Subcutaneous abdominal adipose tissue (tissue), 5 donors: ENCODE results near the gene ATP11C.
"Not testable (repeated sequence)": the region's sequence is repeated elsewhere in the genome, so short reads cannot be mapped to it uniquely, and the experiment has no call there.

Experiments
- H3K27ac ChIP-seq: one replicate; pipeline ENCODE4 v1.7.0; 2013; ENCODE audit warnings: low read depth, mild to moderate bottlenecking, inconsistent platforms, low read length, moderate library complexity
- H3K27me3 ChIP-seq, 5 donors: one replicate each; pipeline ENCODE4 v1.7.0; 2013; ENCODE audit warnings: low read length in 5 of 5, inconsistent platforms in 1 of 5; ENCODE audit not compliant: control insufficient read depth in 5 of 5, insufficient read depth in 4 of 5
- H3K36me3 ChIP-seq, 5 donors: one replicate each; pipeline ENCODE4 v1.7.0; 2013; ENCODE audit warnings: low read length in 5 of 5; ENCODE audit not compliant: control insufficient read depth in 5 of 5, insufficient read depth in 5 of 5
- H3K4me1 ChIP-seq, 5 donors: one replicate each; pipeline ENCODE4 v1.7.0; 2013; ENCODE audit warnings: low read length in 5 of 5, mild to moderate bottlenecking in 3 of 5, moderate library complexity in 1 of 5; ENCODE audit not compliant: control insufficient read depth in 5 of 5, insufficient read depth in 5 of 5
- H3K4me3 ChIP-seq, 5 donors: one replicate each; pipeline ENCODE4 v1.7.0; 2013; ENCODE audit warnings: low read length in 5 of 5, low read depth in 1 of 5
- H3K9ac ChIP-seq, 5 donors: one replicate each; pipeline ENCODE4 v1.7.0; 2013; ENCODE audit warnings: low read length in 5 of 5, mild to moderate bottlenecking in 4 of 5, moderate library complexity in 3 of 5
- H3K9me3 ChIP-seq, 5 donors: one replicate each; pipeline ENCODE4 v1.7.0; 2013; ENCODE audit warnings: low read length in 5 of 5; ENCODE audit not compliant: control insufficient read depth in 5 of 5
- donor health status: healthy.
- donor health status: healthy.
- donor health status: healthy.
- donor health status: healthy.
- donor health status: healthy.

The ATP11C gene

GRCh38 chrX:139965421-139965820 is 32.6 kb upstream of the ATP11C start, which contains the start of gene CXorf66:
TSS of gene CXorf66 (minus strand) at chrX:139965521. CDS start at chrX:139965496, 25 bp downstream.
- Histone ChIP-seq H3K4me1 (no peaks in the 10 kb centered on the region), H3K36me3 (no peaks in the 10 kb centered on the region), H3K9ac (no peak within 1 kb of the TSS), H3K27ac (no peak within 1 kb of the TSS), H3K9me3 (no peaks in the 10 kb centered on the region), H3K27me3 (peaks cover 0 to 4% (median 0%) of the 10 kb centered on the region in 5 donors), H3K4me3 (no peak within 1 kb of the TSS)

DNA sequence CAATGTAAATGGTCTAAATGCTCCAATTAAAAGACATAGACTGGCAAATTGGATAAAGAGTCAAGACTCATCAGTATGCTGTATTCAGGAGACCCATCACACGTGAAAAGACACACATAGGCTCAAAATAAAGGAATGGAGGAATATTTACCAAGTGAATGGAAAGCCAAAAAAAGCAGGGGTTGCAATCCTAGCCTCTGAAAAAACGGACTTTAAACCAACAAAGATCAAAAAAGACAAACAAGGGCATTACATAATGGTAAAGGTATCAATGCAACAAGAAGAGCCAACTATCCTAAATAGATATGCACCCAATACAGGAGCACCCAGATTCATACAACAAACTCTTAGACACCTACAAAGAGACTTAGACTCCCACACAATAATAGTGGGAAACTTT is 28.2 kb upstream of the ATP11C start:
- not testable (repeated sequence) for H3K4me1 ChIP-seq, H3K36me3 ChIP-seq, H3K4me3 ChIP-seq

GRCh38 chrX:139949703-139950102 is 16.9 kb upstream of the ATP11C start:
- Histone ChIP-seq H3K9me3 (no peaks in the 10 kb centered on the region), H3K4me3 (no peak overlapping the region), H3K4me1 (no peaks in the 10 kb centered on the region), H3K9ac (no peak overlapping the region), H3K27ac (no peak overlapping the region), H3K36me3 (no peaks in the 10 kb centered on the region), H3K27me3 (peaks cover 0 to 2% (median 0%) of the 10 kb centered on the region in 5 donors)

More for the DNA sequence above, 28.2 kb upstream of the ATP11C start:
- not testable (repeated sequence) for H3K27ac ChIP-seq, H3K9me3 ChIP-seq, H3K9ac ChIP-seq
- H3K27me3 ChIP-seq = peaks cover 0 to 10% (median 4%) of the 10 kb centered on the region in 5 donors

DNA sequence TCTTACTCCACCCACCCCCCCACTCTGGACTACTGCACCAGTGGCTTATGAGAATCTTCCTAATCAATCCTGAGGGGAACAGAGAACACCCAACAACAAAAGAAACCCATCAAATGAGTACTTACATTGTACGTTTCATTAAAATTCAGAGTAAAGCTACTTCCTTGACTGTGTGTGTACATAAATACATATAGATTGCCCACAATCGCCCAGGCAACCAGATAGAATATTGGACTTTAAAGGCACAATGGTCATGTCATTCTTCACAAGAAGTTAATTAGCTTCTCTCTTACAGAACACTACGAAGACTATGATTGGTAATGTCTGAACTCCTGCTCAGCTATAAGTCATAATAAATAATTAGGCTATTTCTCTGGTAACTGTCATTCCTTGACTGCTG is 12.2 kb upstream of the ATP11C start:
- H3K27me3 ChIP-seq = peaks cover 0 to 4% (median 0%) of the 10 kb centered on the region in 5 donors
- H3K9me3 ChIP-seq = no peaks in the 10 kb centered on the region
- H3K4me1 ChIP-seq = no peaks in the 10 kb centered on the region
- H3K36me3 ChIP-seq = no peaks in the 10 kb centered on the region
- no peak overlapping the region for H3K4me3 ChIP-seq
- no peak overlapping the region for H3K9ac ChIP-seq
- no peak overlapping the region for H3K27ac ChIP-seq

- H3K27me3 ChIP-seq = peaks cover 0 to 1% (median 0%) of the 10 kb centered on the region in 5 donors
- H3K4me1 ChIP-seq = peaks cover 0 to 6% (median 4%) of the 10 kb centered on the region in 5 donors
- no peak overlapping the region for H3K4me3 ChIP-seq
- H3K36me3 ChIP-seq = no peaks in the 10 kb centered on the region
- no peaks in the 10 kb centered on the region for H3K9me3 ChIP-seq
- no peak overlapping the region for H3K9ac ChIP-seq
- no peak overlapping the region for H3K27ac ChIP-seq
Observed at GRCh38 chrX:139936259-139936658, 3.4 kb upstream of the ATP11C start.

- Histone ChIP-seq H3K4me3 (peak overlapping the region; percentile 68 to 78 (median 70)), H3K36me3 (no peaks in the 10 kb centered on the region), H3K9ac (peak overlapping the region in 4 of 5 donors; percentile 23 to 74 (median 66)), H3K9me3 (no peaks in the 10 kb centered on the region), H3K4me1 (peaks cover 0 to 14% (median 4%) of the 10 kb centered on the region in 5 donors), H3K27ac (peak overlapping the region; percentile 88), H3K27me3 (peaks cover 0 to 3% (median 2%) of the 10 kb centered on the region in 5 donors)
Observed at GRCh38 chrX:139933904-139934303, 1.1 kb upstream of the ATP11C start.

DNA sequence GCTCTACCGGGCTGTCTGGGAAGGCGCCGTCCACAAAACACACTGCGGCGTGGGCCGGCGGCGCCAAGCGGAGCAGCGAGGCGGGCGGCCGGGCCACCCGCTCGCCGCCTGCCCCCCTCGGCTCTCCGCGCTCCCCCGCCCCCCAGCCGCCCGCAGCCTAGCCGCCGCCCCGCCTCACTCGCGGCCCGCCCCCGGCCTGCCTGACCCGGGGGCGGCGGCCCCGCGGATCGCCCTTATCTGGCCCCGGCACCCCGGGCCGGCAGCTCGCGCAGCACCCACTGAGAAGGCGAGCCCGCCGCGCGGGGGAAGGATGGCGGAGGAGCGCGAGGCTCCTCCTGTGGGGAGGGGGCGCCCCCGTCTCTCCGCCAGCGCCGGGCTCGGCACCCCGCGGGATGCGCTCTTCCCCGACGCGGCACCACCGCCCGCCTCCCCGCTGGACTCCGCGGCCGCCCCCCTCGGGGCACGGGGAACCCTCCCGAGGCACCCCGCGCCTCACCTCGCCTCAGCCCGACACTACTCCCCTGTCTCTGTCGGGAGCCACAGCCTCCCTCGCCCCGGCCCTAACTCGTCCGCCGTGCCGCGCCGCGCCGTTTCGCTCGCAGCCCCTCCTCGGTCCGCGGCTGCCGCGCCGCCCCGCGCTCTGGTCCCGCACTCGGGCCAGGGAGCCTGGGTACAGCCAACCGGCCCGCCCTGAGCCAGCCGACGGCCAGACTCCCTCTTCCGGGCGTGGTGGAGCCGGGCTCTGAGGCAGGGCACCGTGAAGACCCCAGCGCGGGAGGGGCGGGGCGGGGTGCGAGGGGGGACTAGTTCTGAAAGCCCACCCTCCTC is 566 bp downstream of the ATP11C start:
- peak overlapping the region; percentile 70 to 78 (median 72) for H3K4me3 ChIP-seq
- no peaks in the 10 kb centered on the region for H3K36me3 ChIP-seq
- peak overlapping the region in 4 of 5 donors; percentile 62 to 77 (median 67) for H3K9ac ChIP-seq
- H3K4me1 ChIP-seq = peaks cover 0 to 14% (median 4%) of the 10 kb centered on the region in 5 donors
- peaks cover 0 to 3% (median 2%) of the 10 kb centered on the region in 5 donors for H3K27me3 ChIP-seq
- H3K27ac ChIP-seq = peak overlapping the region; percentile 88
- no peaks in the 10 kb centered on the region for H3K9me3 ChIP-seq

DNA sequence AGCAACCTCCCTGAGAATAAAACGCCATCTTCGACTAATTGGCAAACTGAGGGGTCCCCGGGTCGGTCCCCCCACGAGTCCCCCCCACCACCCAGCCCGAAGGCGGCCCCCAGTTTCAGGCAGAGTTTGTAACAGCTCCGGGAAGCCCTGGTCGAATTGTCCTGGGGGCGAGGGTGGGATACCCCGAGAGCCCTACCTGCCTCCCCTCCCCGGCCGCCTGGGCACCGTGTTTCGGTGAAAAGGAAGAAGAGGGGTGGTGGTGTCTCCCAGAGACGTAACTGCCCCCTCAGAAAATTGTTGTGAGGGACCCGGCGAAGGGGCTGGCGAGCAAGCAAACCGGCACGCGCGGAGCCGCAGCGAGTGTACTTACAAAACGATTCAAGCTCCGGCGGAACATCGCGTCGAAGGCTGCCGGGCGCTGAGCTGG is 1.2 kb downstream of the ATP11C start:
- Histone ChIP-seq H3K27me3 (peaks cover 0 to 3% (median 2%) of the 10 kb centered on the region in 5 donors), H3K4me1 (peaks cover 0 to 14% (median 4%) of the 10 kb centered on the region in 5 donors), H3K9me3 (no peaks in the 10 kb centered on the region), H3K27ac (no peak overlapping the region), H3K4me3 (peak overlapping the region; percentile 42 to 75 (median 72)), H3K36me3 (no peaks in the 10 kb centered on the region), H3K9ac (peak overlapping the region in 4 of 5 donors; percentile 62 to 69 (median 64))

- Histone ChIP-seq H3K4me3 (peak overlapping the region; percentile 42 to 75 (median 72)), H3K9me3 (no peaks in the 10 kb centered on the region), H3K4me1 (peaks cover 0 to 14% (median 4%) of the 10 kb centered on the region in 5 donors), H3K27ac (no peak overlapping the region), H3K9ac (peak overlapping the region in 4 of 5 donors; percentile 19 to 69 (median 64)), H3K27me3 (peaks cover 0 to 3% (median 2%) of the 10 kb centered on the region in 5 donors), H3K36me3 (no peaks in the 10 kb centered on the region)
Observed at GRCh38 chrX:139930916-139931645, 1.8 kb downstream of the ATP11C start.
